ENCODE data around the gene MOK.
A peak's percentile ranks its signal among the peaks of the same experiment; 100 is the strongest.
"Not testable (repeated sequence)": the region's sequence is repeated elsewhere in the genome, so short reads cannot be mapped to it uniquely, and the experiment has no call there.

MOK gene

DNA sequence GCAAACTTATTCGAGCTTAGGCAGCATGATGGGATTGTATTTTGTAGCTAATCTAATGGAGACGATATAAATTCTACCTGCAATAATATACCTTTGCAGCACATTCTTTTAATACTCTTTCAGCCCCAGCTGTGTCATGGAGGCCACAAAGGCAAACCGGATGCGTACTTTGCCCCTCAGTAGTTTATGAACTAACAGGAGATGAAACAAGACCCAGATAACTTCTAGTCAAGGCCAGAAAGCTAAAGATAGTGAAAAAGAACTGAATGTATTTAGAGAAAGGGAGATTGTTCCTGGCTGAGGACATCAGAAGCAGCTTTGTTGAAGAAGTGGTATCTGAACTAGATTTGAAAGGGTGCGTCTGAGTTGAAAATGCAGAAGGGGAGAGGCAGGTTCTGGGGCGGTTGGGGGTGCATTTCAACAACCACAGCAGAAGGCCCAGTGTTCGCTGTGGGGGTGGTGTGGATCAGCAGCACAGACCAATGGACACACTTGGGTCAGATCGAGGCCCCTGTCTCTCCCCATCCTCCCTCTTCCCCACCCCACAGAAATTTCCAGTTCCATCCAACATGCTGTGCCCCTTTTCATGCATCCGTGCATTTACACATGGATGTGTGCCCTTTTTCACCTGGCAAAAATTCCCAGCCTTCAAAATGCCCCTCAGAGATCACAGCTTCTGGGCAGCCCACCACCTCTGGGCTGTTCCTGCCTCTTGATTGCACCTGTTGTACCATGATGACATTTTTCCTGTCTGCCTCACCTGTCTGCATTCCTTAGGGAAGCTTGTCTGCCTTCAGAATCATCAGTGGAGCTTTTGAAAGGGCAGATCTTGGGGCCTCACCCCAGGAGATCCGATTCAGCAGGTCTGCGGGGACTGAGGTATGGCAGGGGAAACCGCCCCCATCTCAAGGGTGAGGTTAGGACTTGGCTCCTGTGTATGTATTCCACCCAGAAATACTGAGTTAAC, 16.8 kb upstream of the MOK start:
- DNase-seq (ENCODE audit: extremely low read depth in 1 of 2, low read depth in 1 of 2) = no peak

- DNase-seq (ENCODE audit: extremely low read depth in 1 of 2, low read depth in 1 of 2) = no peak
Measured at GRCh38 chr14:102320671-102321455, 15.9 kb upstream of the MOK start.

- no peak for DNase-seq (ENCODE audit: extremely low read depth in 1 of 2, low read depth in 1 of 2)
Measured at GRCh38 chr14:102320033-102320660, 15.2 kb upstream of the MOK start.

- peak; percentile 82 to 90 for DNase-seq (ENCODE audit: extremely low read depth in 1 of 2, low read depth in 1 of 2)
Measured at GRCh38 chr14:102319351-102320032, 14.5 kb upstream of the MOK start, which contains the start of gene ZNF839. TSS of gene ZNF839 (plus strand) at chr14:102319746. CDS start at chr14:102319766, 20 bp downstream.

DNA sequence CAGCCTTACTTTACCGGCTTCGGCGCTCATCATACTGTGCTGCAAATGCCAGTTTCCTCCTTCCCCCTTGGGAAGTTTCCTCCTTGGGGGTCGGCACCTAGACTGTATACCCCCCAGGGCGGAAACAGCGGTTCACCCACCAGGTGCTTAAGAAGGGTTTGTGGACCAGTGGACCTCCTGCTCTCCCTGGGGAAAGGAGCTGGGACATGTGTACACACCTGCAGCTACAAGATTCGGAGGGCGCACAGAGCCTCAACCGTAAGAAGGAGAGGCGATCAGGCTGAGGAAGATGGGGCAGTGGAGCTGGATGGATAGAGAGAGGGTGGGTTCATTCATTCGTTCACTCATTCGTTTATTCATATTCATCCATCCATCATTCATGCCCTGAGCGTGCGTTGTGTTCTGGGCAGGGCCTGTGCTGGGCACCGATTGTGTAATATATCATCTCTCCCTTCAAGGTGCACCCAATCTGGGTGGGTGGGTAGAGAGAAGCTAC, 13.9 kb upstream of the MOK start:
- no peak for DNase-seq (ENCODE audit: extremely low read depth in 1 of 2, low read depth in 1 of 2)

- DNase-seq (ENCODE audit: extremely low read depth in 1 of 2, low read depth in 1 of 2) = no peak
Measured at GRCh38 chr14:102317564-102318248, 12.7 kb upstream of the MOK start.

DNA sequence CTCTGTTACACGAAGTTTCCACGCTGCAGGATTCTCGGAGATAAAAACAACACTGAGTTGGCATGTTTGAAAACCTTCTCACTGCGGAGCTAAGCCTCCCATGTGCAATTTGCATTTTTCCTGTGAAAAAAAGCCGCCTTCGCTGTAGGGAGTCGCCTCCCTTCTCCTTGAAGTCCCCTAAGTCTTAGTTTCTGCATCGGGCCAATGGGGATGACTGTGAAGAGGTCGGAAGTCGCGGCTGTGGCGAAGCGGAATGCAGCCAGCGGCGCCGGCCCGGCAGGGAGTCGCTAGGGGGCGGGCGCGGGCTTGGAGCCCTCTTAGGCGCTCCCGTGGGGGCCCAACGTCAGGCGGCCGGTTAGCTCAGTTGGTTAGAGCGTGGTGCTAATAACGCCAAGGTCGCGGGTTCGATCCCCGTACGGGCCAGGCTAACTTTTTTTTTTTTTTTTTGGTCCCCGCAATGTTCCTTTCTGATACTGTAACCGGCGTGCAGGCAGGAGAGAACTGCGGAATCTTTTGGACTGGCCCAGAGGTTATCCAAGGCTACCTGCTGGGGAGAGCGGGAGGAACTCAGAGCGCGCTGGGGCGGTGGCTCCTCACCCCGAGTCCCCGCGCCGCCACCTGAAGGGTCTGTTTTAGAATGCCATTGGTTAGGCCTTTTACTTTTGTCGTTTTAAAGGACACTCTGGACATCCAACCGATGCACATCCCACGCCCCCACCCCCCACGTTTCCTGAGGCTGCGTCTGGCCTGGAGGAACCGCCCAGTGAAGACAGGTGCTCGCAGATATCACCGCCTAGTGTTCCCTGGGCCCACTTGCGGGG, 12.0 kb upstream of the MOK start:
- peak; percentile 88 to 90 for DNase-seq (ENCODE audit: extremely low read depth in 1 of 2, low read depth in 1 of 2)

DNA sequence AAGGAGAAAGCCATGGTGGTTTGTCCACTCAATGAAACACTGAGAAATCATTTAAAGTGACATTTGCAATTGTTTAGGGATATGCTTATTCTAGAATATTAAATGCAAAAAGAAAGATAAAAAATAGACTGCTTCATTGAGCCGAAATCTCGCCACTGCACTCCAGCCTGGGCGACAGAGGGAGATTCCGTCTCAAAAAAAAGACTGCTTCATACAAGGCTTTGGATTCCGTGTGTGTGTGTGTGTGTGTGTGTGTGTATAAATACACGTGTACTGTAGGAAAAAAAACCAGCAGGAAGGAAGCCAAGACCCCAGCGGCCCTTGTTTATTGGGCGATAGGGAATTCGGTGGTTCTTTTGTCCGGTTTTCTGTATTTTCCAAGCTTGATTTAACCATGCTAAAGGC, 11.4 kb upstream of the MOK start:
- DNase-seq (ENCODE audit: extremely low read depth in 1 of 2, low read depth in 1 of 2) = no peak

- DNase-seq (ENCODE audit: extremely low read depth in 1 of 2, low read depth in 1 of 2) = no peak
Measured at GRCh38 chr14:102315121-102315520, 10.2 kb upstream of the MOK start.

DNA sequence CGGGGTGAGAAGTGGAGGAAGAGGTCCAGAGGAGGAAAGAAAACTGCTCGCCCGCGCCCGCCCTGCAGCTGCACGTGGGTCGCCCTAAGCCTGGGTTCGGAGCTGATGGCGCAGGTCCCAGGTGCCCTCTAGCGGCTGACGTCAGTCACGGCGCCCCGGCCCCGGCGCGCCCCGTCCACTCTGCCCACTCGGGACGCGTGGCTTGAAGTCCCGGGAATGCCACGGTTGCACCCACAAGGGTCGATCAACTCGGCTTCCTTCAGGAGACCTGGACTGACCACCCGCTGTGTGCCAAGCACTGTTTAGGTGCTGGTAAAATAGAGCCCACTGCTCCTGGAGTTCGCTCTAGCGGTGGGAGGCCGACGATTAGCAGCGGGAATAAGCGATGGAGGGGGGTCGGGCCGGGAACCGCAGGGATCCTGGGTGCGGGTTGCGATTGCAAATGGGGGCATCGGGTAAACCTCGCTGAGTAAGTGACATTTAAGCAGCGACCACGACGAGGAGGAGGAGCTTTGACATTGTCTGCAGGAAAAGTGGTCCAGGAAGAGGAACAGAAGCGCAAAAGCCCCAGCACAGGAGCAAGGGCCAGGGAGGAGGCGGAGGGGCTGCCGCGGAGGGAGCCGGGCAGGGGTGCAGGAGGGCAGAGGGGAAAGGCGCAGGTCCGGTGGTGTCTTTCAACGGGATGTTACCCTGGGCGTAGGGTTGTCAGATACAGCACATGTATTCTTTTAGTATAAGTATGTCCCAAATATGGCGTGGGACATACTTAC, 9.5 kb upstream of the MOK start:
- peak in 1 of 2 donors; percentile 72 for DNase-seq (ENCODE audit: extremely low read depth in 1 of 2, low read depth in 1 of 2)

DNA sequence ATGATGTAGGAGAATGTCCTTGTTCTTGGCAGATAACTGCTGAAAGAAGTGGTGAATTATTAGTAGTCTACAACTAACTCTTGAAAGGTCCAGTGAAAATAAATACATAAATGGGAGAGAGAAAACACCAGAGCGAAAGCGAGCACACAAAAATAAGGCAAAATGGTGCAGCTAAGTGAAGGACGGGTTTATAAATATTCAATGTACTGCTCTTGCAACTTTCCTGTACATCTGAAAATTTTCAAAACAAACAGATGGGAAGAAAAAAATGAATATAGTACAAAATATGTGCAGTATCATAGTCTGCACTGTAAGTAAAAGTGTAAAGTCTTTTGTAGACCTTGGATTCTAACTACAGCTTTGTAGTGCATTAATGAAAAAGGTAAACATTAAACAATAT, 1.3 kb downstream of the MOK start:
- DNase-seq (ENCODE audit: extremely low read depth in 1 of 2, low read depth in 1 of 2) = no peak

DNA sequence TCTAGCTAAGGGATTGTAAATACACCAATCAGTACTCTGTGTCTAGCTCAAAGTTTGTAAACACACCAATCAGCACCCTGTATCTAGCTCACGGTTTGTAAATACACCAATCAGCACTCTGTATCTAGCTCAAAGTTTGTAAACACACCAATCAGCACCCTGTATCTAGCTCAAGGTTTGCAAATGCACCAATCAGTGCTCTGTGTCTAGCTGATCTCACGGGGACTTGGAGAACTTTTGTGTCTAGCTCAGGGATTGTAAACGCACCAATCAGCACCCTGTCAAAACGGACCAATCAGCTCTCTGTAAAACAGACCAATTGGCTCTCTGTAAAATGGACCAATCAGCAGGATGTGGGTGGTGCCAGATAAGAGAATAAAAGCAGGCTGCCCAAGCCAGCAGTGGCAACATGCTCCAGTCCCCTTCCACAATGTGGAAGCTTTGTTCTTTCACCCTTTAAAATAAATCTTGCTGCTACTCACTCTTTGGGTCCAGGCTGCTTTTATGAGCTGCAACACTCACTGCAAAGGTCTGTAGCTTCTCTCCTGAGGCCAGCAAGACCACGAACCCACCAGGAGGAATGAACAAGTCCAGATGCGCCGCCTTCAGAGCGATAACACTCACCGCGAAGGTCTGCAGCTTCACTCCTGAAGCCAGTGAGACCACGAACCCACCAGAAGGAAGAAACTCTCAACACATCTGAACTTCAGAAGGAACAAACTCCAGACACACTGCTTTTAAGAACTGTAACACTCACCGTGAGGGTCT, 6.5 kb downstream of the MOK start:
- DNase-seq (ENCODE audit: extremely low read depth in 1 of 2, low read depth in 1 of 2) = not testable (repeated sequence)

- DNase-seq (ENCODE audit: extremely low read depth in 1 of 2, low read depth in 1 of 2) = no peak
Measured at GRCh38 chr14:102297436-102298170, 7.4 kb downstream of the MOK start.

GRCh38 chr14:102295270-102295669, 9.7 kb downstream of the MOK start:
- no peak for DNase-seq (ENCODE audit: extremely low read depth in 1 of 2, low read depth in 1 of 2)

DNA sequence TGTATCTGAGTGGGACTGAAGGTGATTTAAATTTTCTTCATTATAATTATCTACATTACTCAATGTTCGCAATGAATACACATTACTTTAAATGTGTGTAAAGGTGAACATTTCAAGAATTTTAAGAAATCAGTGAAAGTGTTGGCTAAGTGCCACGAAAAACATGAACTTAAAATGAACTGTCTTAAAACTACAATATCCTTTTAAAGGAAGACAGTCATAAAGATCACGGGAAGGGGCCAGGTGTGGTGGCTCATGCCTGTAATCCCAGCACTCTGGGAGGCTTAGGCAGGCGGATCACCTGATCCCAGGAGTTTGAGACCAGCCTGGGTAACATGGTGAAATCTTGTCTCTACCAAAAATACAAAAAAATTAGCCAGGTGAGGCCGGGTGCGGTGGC, 11.2 kb downstream of the MOK start:
- no peak for DNase-seq (ENCODE audit: extremely low read depth in 1 of 2, low read depth in 1 of 2)

- DNase-seq (ENCODE audit: extremely low read depth in 1 of 2, low read depth in 1 of 2) = no peak
Measured at GRCh38 chr14:102292441-102292840, 12.5 kb downstream of the MOK start.

DNA sequence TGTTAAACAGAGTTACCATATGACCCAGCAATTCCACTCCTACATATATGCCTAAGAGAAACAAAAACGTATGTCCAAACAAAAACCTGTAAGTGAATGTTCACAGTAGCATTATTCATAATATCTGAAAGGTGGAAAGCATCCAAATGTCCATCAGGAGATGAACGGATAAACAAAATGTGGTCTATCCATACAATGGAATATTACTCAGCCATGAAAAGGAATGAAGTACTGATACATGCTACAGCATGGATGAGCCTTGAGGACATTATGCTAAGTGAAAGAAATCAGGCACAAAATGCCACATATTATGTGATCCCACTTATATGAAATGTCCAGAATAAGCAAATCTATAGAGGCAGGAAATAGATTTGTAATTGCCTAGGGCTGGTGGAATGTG, 16.8 kb downstream of the MOK start:
- no peak for DNase-seq (ENCODE audit: extremely low read depth in 1 of 2, low read depth in 1 of 2)

All from activated CD8-positive, alpha-beta memory T cell treated with anti-CD3 and anti-CD28 coated beads for 1 hour (primary cell).